GM12875 (cell line): ENCODE measurements around the gene HDHD5.

ENCODE experiments used
- H3K4me3 ChIP-seq: one replicate; pipeline ENCODE4 v1.5.1; 2011; ENCODE audit warnings: low read depth, low read length, control low read depth
- CTCF ChIP-seq: IDR thresholded peaks from 2 replicates; pipeline ENCODE4 v1.5.1; 2011; ENCODE audit warnings: low read depth, mild to moderate bottlenecking, control low read depth, inconsistent platforms, low read length, moderate library complexity, borderline replicate concordance; ENCODE audit not compliant: insufficient read depth

HDHD5 gene

GRCh38 chr22:17109976-17110375, 49.1 kb downstream of the HDHD5 start:
- H3K4me3 ChIP-seq: no peak overlapping the region
- TF ChIP-seq CTCF: no peak

DNA sequence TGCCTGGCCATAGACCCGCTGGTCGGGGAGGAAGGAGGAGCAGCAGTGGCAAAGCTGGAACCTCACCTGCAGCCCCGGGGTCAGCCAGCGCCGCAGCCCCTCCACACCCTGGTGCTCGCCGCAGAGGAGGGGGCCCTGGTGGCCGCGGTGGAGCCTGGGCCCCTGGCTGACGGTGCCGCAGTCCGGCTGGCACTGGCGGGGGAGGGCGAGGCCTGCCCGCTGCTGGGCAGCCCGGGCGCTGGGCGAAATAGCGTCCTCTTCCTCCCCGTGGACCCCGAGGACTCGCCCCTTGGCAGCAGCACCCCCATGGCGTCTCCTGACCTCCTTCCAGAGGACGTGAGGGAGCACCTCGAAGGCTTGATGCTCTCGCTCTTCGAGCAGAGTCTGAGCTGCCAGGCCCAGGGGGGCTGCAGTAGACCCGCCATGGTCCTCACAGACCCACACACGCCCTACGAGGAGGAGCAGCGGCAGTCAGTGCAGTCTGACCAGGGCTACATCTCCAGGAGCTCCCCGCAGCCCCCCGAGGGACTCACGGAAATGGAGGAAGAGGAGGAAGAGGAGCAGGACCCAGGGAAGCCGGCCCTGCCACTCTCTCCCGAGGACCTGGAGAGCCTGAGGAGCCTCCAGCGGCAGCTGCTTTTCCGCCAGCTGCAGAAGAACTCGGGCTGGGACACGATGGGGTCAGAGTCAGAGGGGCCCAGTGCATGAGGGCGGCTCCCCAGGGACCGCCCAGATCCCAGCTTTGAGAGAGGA, 49.8 kb downstream of the HDHD5 start:
- H3K4me3 ChIP-seq: no peak overlapping the region
- TF ChIP-seq CTCF: no peak

GRCh38 chr22:17108256-17109112, 50.6 kb downstream of the HDHD5 start:
- no peak overlapping the region for H3K4me3 ChIP-seq
- no peak for TF ChIP-seq CTCF

DNA sequence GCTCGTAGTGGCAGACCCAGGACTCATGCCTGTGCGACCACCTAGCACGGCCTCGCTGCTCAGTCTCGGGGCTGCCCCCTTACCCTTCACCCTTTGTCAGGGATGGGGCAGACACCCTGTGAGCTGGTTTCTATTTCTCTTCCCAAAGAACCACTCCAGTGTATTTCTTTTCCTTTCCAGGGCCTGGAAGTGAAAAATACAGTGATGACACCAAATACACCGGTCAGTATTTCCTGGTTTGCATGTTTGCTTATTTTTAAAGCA, 51.6 kb downstream of the HDHD5 start:
- no peak overlapping the region for H3K4me3 ChIP-seq
- no peak for TF ChIP-seq CTCF

DNA sequence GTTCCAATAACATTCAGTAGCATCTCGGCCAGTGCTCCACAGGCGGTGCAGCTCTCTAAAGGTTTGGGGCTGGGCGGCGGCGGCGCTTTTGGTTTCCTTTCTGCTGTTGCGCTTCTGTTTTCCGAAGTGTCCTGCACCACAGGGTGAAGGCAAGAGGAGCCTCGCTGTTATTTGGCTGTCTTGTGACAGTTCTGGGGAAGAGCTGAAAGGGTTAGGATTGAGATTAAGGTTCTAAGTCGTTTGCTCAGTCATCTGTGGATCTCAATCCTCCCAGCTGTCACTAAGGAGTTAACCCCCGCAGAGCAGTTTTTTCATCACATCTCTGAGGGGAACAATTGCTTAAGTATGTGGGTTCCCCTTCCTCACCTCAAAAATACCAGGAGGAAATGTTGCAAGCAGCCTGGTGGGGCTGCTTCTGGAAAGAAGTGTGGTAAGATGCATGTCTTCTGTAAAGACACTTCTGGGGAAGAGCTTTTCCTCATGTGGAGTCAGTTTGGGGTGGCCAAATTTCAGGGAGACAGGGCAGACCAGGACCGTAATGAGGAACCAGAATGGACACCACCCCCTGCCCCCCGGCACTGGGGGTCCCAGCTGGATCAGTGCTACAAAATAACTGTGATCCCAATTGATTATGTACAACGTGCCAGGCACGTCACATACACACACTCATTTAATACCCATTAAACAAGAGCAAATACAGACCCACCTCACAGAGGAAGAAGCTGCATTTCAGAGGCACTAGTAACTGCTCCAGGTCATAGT, 52.1 kb downstream of the HDHD5 start:
- no peak overlapping the region for H3K4me3 ChIP-seq
- no peak for TF ChIP-seq CTCF

DNA sequence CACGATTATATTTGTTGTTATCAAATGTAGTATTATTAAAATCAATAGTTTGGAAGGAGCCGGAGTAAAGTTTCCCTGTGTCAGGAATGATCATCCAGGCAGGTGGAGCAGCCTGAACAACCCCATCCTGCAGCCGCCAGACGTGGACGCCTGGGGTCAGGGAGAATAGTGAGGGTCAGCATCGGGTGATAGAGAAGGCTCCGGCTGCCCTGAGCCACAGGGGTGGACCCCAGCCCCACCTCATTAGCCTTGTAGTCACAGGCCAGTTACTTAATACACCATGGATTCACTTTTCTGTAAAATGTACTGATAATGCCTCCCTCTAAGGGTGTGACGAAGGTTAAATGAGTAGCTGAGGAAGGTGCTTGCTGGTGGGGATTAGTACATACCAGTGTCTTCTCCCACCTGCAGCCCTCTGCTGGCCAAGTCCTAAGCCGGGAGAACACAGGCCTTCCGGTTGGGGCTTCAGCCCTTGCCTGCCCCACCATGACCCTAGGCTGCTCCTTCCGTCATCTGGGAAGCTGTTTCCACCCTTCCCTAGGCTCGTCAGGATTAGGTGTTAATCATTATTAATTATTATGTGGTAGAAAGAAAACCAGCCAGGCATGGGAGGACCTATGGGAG, 52.8 kb downstream of the HDHD5 start:
- TF ChIP-seq CTCF: 0 out of 2 replicates have a peak, but pooled peaks have one; percentile 7
- no peak overlapping the region for H3K4me3 ChIP-seq
